Measurements from ENCODE around the gene TOLLIP.
A peak's percentile ranks its signal among the peaks of the same experiment; 100 is the strongest.
"Not testable (repeated sequence)": the region's sequence is repeated elsewhere in the genome, so short reads cannot be mapped to it uniquely, and the experiment has no call there.

TOLLIP gene

GRCh38 chr11:1309498-1310317, at the start of gene TOLLIP:
Gene TOLLIP, minus strand, starts transcription at chr11:1309632. Its CDS starts 134 bp downstream, at chr11:1309498.
- Histone ChIP-seq H3K27ac (peak within 1 kb of the TSS; percentile 61), H3K9me3 (ENCODE audit: control insufficient read depth, low read length) (no peaks in the 10 kb centered on the region), H3K4me3 (ENCODE audit: low read depth, low read length) (peak within 1 kb of the TSS; percentile 57), H3K9ac (no peak within 1 kb of the TSS), H3K79me2 (peaks cover 23% of the 10 kb centered on the region), H3K4me2 (ENCODE audit: low read length) (peak within 1 kb of the TSS; percentile 82), H2AFZ (peak within 1 kb of the TSS; percentile 81), H3K4me1 (no peaks in the 10 kb centered on the region), H3K36me3 (ENCODE audit: control insufficient read depth, insufficient read depth, low read length) (no peaks in the 10 kb centered on the region), H3K27me3 (ENCODE audit: control insufficient read depth, insufficient read depth, low read length) (no peaks in the 10 kb centered on the region)
- TF ChIP-seq CTCF (IDR thresholded peaks at IDR 0.05) = no peak

DNA sequence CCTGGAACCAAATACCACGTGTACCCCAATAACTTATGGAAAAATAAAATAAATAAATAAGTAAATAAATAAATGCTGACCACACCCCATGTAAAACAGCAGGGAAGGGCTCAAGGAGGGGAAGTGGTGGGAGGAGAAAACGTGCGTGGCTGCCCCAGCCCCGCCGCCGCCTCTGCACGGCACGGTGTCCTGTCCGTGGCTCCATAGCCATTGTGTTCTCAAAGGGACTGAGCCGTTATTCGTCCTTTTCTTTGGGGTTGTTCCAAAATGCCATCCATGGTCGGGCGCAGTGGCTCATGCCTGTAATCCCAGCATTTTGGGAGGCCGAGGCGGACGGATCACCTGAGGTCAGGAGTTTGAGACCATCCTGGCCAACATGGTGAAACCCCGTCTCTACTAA, 49.5 kb upstream of the TOLLIP start:
- H3K27me3 ChIP-seq (ENCODE audit: control insufficient read depth, insufficient read depth, low read length); H3K79me2 ChIP-seq; H3K4me1 ChIP-seq; H3K9ac ChIP-seq; H3K4me3 ChIP-seq (ENCODE audit: low read depth, low read length); H3K4me2 ChIP-seq (ENCODE audit: low read length); H3K9me3 ChIP-seq (ENCODE audit: control insufficient read depth, low read length); H2AFZ ChIP-seq; H3K36me3 ChIP-seq (ENCODE audit: control insufficient read depth, insufficient read depth, low read length); H3K27ac ChIP-seq: not testable (repeated sequence)

- Histone ChIP-seq H3K4me3 (ENCODE audit: low read depth, low read length) (no peak overlapping the region), H3K27ac (no peak overlapping the region), H3K4me1 (no peaks in the 10 kb centered on the region), H3K4me2 (ENCODE audit: low read length) (no peak overlapping the region), H3K79me2 (no peaks in the 10 kb centered on the region), H2AFZ (peak overlapping the region; percentile 17), H3K9me3 (ENCODE audit: control insufficient read depth, low read length) (no peaks in the 10 kb centered on the region), H3K36me3 (ENCODE audit: control insufficient read depth, insufficient read depth, low read length) (no peaks in the 10 kb centered on the region), H3K9ac (no peak overlapping the region), H3K27me3 (ENCODE audit: control insufficient read depth, insufficient read depth, low read length) (no peaks in the 10 kb centered on the region)
- TF ChIP-seq CTCF (IDR thresholded peaks at IDR 0.05) = no peak
These were observed 48.9 kb upstream of the TOLLIP start for GRCh38 chr11:1358286-1358685.

GRCh38 chr11:1356478-1356960, 47.1 kb upstream of the TOLLIP start:
- Histone ChIP-seq H3K36me3 (ENCODE audit: control insufficient read depth, insufficient read depth, low read length) (no peaks in the 10 kb centered on the region), H3K27ac (no peak overlapping the region), H3K79me2 (no peaks in the 10 kb centered on the region), H3K4me3 (ENCODE audit: low read depth, low read length) (no peak overlapping the region), H3K4me2 (ENCODE audit: low read length) (no peak overlapping the region), H2AFZ (no peak overlapping the region), H3K27me3 (ENCODE audit: control insufficient read depth, insufficient read depth, low read length) (no peaks in the 10 kb centered on the region), H3K9me3 (ENCODE audit: control insufficient read depth, low read length) (no peaks in the 10 kb centered on the region), H3K4me1 (no peaks in the 10 kb centered on the region), H3K9ac (no peak overlapping the region)
- TF ChIP-seq CTCF (IDR thresholded peaks at IDR 0.05) = no peak

DNA sequence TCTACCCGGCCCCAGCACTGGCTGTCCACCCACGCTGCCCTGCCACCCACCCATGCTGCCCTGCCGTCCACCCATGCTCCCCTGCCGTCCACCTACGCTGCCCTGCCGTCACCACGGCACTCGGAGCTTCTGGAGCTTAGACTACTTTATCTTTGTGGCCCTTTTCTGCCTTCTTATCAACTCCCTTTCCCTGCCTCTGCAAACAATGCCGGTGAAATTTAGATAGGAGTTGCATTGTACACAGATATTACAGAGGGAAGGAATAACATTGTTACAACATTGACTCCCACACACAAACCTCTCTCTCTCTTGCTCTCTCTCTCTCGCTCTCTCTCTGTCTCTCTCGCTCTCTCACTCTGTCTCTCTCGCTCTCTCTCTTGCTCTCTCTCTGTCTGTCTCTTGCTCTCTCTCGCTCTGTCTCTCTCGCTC, 46.6 kb upstream of the TOLLIP start:
- Histone ChIP-seq H3K79me2 (no peaks in the 10 kb centered on the region), H3K4me3 (ENCODE audit: low read depth, low read length) (no peak overlapping the region), H3K9ac (no peak overlapping the region), H3K36me3 (ENCODE audit: control insufficient read depth, insufficient read depth, low read length) (no peaks in the 10 kb centered on the region), H3K27me3 (ENCODE audit: control insufficient read depth, insufficient read depth, low read length) (no peaks in the 10 kb centered on the region), H3K4me2 (ENCODE audit: low read length) (no peak overlapping the region), H3K4me1 (no peaks in the 10 kb centered on the region), H2AFZ (no peak overlapping the region), H3K9me3 (ENCODE audit: control insufficient read depth, low read length) (no peaks in the 10 kb centered on the region), H3K27ac (no peak overlapping the region)
- no peak for TF ChIP-seq CTCF (IDR thresholded peaks at IDR 0.05)

Data from parathyroid adenoma (tissue), 2 donors.